Endothelial cell of umbilical vein (primary cell): ENCODE results near the gene ACO2. TPM values are rescaled to one million over a fixed set of nuclear protein-coding genes. Genes with fewer than 3 reads are reported as not detected.
A peak's percentile ranks its signal among the peaks of the same experiment; 100 is the strongest.

Experiments used
- BruUV-seq: library from RNA; stranded (reverse); fragments of 400-500 nt; replicated peaks from 2 replicates; lab custom pipeline; 2021; lab: Mats Ljungman, UMichigan
- CTCF ChIA-PET: fragments of 300-600, 350-600 bp; sonication (Branson Sonifier 250); formaldehyde crosslinking; loops from one replicate; lab custom pipeline; 2021; ENCODE audit warnings: antibody characterized with exemption, inconsistent platforms; lab: Charles Lee
- POLR2A ChIA-PET: fragments of 300-600, 350-600 bp; sonication (Branson Sonifier 250); formaldehyde crosslinking; loops from one replicate; lab custom pipeline; 2021; ENCODE audit warnings: antibody characterized with exemption, inconsistent platforms; lab: Charles Lee
- DNase-seq: peaks from one replicate; pipeline ENCODE4 v3.0.0-alpha.2; 2011; ENCODE audit warnings: low read depth, low spot score
- FAIRE-seq: peaks from 2 replicates; lab custom pipeline; 2011; peaks lifted over from hg19 to GRCh38; lab: Jason Lieb, UNC
- H2AFZ ChIP-seq: 2 replicates; pipeline ENCODE4 v1.6.0; 2012; ENCODE audit warnings: low read depth, low read length, control low read depth, inconsistent platforms
- H3K27ac ChIP-seq: 2 replicates; pipeline ENCODE4 v1.5.1; 2011; ENCODE audit warnings: low read depth, mild to moderate bottlenecking, control low read depth, low read length, moderate library complexity; ENCODE audit not compliant: insufficient read depth
- H3K27me3 ChIP-seq, 2 experiments: 2 replicates each; pipeline versions ENCODE4 v1.6.0 to v1.6.1; 2011; ENCODE audit warnings: low read length in 2 of 2, mixed read lengths in 1 of 2; ENCODE audit not compliant: control insufficient read depth in 2 of 2, insufficient read depth in 2 of 2
- H3K36me3 ChIP-seq, 2 experiments: 2 replicates in 1 of 2; 3 replicates in 1 of 2; pipeline ENCODE4 v1.5.1; 2011; ENCODE audit warnings: low read length in 2 of 2, mild to moderate bottlenecking in 1 of 2, moderate library complexity in 1 of 2; ENCODE audit not compliant: control insufficient read depth in 2 of 2, insufficient read depth in 2 of 2; ENCODE audit errors: extremely low read depth in 1 of 2
- H3K4me1 ChIP-seq: 3 replicates; pipeline ENCODE4 v1.5.1; 2011; ENCODE audit warnings: mild to moderate bottlenecking, low read length; ENCODE audit not compliant: control insufficient read depth, insufficient read depth; ENCODE audit errors: extremely low read depth
- H3K4me2 ChIP-seq: 2 replicates; pipeline ENCODE4 v1.6.1; 2011; ENCODE audit warnings: low read length, control low read depth, mixed read lengths; ENCODE audit not compliant: insufficient read depth
- H3K4me3 ChIP-seq, 3 experiments: fragments of 200-600 bp in 1 of 3; sonication (generic), shearing (Covaris generic) in 1 of 3; replicated peaks in 1 of 3; 2 replicates each; pipeline ENCODE4 v1.5.1; 2011 to 2016; ENCODE audit warnings: control low read depth in 3 of 3, low read length in 3 of 3, mild to moderate bottlenecking in 2 of 3, inconsistent platforms in 1 of 3, low read depth in 1 of 3, moderate library complexity in 1 of 3; ENCODE audit not compliant: insufficient read depth in 1 of 3
- H3K79me2 ChIP-seq: 2 replicates; pipeline ENCODE4 v1.6.0; 2012; ENCODE audit warnings: low read length, inconsistent platforms; ENCODE audit not compliant: control insufficient read depth, insufficient read depth
- H3K9ac ChIP-seq: replicated peaks from 2 replicates; pipeline ENCODE3; 2011; ENCODE audit warnings: low read length, control low read depth; ENCODE audit not compliant: insufficient read depth; ENCODE audit errors: extremely low read depth
- H3K9me1 ChIP-seq: replicated peaks from 3 replicates; pipeline ENCODE4 v1.6.0; 2011; ENCODE audit warnings: mild to moderate bottlenecking, low read length; ENCODE audit not compliant: control insufficient read depth, insufficient read depth; ENCODE audit errors: extremely low read depth
- H3K9me3 ChIP-seq: replicated peaks from 2 replicates; pipeline ENCODE4 v1.5.1; 2012; ENCODE audit warnings: low read length, inconsistent platforms; ENCODE audit not compliant: control insufficient read depth, insufficient read depth
- H4K20me1 ChIP-seq: replicated peaks from 2 replicates; pipeline ENCODE3; 2011; ENCODE audit warnings: mild to moderate bottlenecking, low read length; ENCODE audit not compliant: control insufficient read depth, insufficient read depth; ENCODE audit errors: extremely low read depth
- EZH2 ChIP-seq: IDR thresholded peaks from 2 replicates; pipeline ENCODE4 v1.6.1; 2012; ENCODE audit warnings: borderline replicate concordance, low read depth, mild to moderate bottlenecking, moderate library complexity, low read length, inconsistent platforms; ENCODE audit not compliant: severe bottlenecking
- FOS ChIP-seq: IDR thresholded peaks from 2 replicates; pipeline ENCODE4 v1.6.1; 2011; ENCODE audit warnings: mild to moderate bottlenecking, low read length, moderate library complexity, borderline replicate concordance; ENCODE audit not compliant: insufficient read depth
- GATA2 ChIP-seq: IDR thresholded peaks from 2 replicates; pipeline ENCODE4 v1.7.0; 2011; ENCODE audit warnings: low read depth, mild to moderate bottlenecking, moderate library complexity, mixed read lengths, low read length; ENCODE audit not compliant: insufficient read length, insufficient read depth
- JUN ChIP-seq: IDR thresholded peaks from 2 replicates; pipeline ENCODE4 v1.6.1; 2011; ENCODE audit warnings: borderline replicate concordance, low read depth; ENCODE audit not compliant: insufficient read length, insufficient read depth
- MYC ChIP-seq: IDR thresholded peaks from one replicate; pipeline ENCODE4 v1.6.1; 2011; ENCODE audit warnings: mild to moderate bottlenecking, low read depth, low read length
- POLR2A ChIP-seq: IDR thresholded peaks from 2 replicates; pipeline ENCODE4 v1.6.1; 2012; ENCODE audit warnings: low read depth, mild to moderate bottlenecking, control low read depth, low read length
- POLR2AphosphoS5 ChIP-seq: IDR thresholded peaks from 2 replicates; pipeline ENCODE4 v1.6.1; 2012; ENCODE audit warnings: low read depth, mild to moderate bottlenecking, control low read depth, low read length, moderate library complexity; ENCODE audit not compliant: insufficient read depth
- dilution Hi-C: fragments of 300-500 bp; cut with MboI; formaldehyde crosslinking; loops from one replicate; pipeline ENCODE4 v1.15.0; 2019; ENCODE audit warnings: low sequenced_read_pairs; ENCODE audit not compliant: extremely low pct_ligation_motif_present
- intact Hi-C: fragments of 100-400 bp; cut with micrococcal nuclease; formaldehyde crosslinking; loops from one replicate; pipeline ENCODE4 v1.10.0; 2022
- polyA plus RNA-seq, 4 experiments: library from polyadenylated mRNA; depleted of rRNA in 3 of 4; stranded (reverse) in 3 of 4; unstranded in 1 of 4; fragments of >200 nt; gene quantifications; 2 replicates each; pipeline versions ENCODE4 v1.2.1 to v1.2.3, GENCODE V29; 2011 to 2012; ENCODE audit warnings: missing spikeins in 1 of 4
- total RNA-seq: library from RNA; stranded (reverse); gene quantifications from 2 replicates; pipeline ENCODE4 v1.2.3, GENCODE V29; 2021
- TF ChIP-seq, protein P1 (sequence below), 2 donors: IDR thresholded peaks; 1 replicate in 1 of 2; 2 replicates in 1 of 2; pipeline ENCODE4 v1.5.1; 2011; ENCODE audit warnings: low read length in 2 of 2, mild to moderate bottlenecking in 2 of 2, moderate library complexity in 2 of 2, control low read depth in 1 of 2, inconsistent platforms in 1 of 2, low read depth in 1 of 2; ENCODE audit not compliant: insufficient read depth in 1 of 2; ENCODE audit errors: extremely low read depth in 1 of 2
- TF ChIP-seq, protein P2 (sequence below): IDR thresholded peaks from 2 replicates; pipeline ENCODE4 v1.6.1; 2011; ENCODE audit not compliant: insufficient read depth, insufficient read length

ACO2 gene
- total and polyA plus RNA-seq, 2 donors (not counting 3 experiments of a cell fraction or from before 2014, with no cell fraction given): 63.8 to 79.7 TPM

- no peaks in the 10 kb centered on the region for H3K79me2 ChIP-seq
- H3K9me1 ChIP-seq: no peaks in the 10 kb centered on the region
- no peak overlapping the region for H3K27ac ChIP-seq
- H2AFZ ChIP-seq: no peak overlapping the region
- H3K4me3 ChIP-seq: no peak overlapping the region
- intact Hi-C loops: no loop called here
- H3K4me1 ChIP-seq: peaks cover 11% of the 10 kb centered on the region
- FAIRE-seq (no peak), DNase-seq (peak; percentile 31)
- dilution Hi-C loops: no loop called here
- CTCF ChIA-PET: interaction anchor here (0.8 to 1.5 kb wide), 4 partner anchors 14 to 27 kb away, joined by 3 to 9 read pairs (median 5); partner anchors contain the start of genes PMM1 and POLR3H
- BruUV-seq: no TSS peak
- no peak overlapping the region for H3K9ac ChIP-seq
- no peaks in the 10 kb centered on the region for H3K36me3 ChIP-seq
- H3K27me3 ChIP-seq: peaks cover 0 to 8% of the 10 kb centered on the region in 2 experiments
- POLR2A ChIA-PET: no interaction called here
- H3K4me2 ChIP-seq: no peak overlapping the region
- no peaks in the 10 kb centered on the region for H4K20me1 ChIP-seq
- no peaks in the 10 kb centered on the region for H3K9me3 ChIP-seq
- TF ChIP-seq EZH2 (no peak), POLR2A (no peak), POLR2AphosphoS5 (no peak), GATA2 (no peak), JUN (peak; percentile 52), MYC (no peak), FOS (peak; percentile 71)
- TF ChIP-seq, protein P1, sequence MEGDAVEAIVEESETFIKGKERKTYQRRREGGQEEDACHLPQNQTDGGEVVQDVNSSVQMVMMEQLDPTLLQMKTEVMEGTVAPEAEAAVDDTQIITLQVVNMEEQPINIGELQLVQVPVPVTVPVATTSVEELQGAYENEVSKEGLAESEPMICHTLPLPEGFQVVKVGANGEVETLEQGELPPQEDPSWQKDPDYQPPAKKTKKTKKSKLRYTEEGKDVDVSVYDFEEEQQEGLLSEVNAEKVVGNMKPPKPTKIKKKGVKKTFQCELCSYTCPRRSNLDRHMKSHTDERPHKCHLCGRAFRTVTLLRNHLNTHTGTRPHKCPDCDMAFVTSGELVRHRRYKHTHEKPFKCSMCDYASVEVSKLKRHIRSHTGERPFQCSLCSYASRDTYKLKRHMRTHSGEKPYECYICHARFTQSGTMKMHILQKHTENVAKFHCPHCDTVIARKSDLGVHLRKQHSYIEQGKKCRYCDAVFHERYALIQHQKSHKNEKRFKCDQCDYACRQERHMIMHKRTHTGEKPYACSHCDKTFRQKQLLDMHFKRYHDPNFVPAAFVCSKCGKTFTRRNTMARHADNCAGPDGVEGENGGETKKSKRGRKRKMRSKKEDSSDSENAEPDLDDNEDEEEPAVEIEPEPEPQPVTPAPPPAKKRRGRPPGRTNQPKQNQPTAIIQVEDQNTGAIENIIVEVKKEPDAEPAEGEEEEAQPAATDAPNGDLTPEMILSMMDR (IDR thresholded peaks at IDR 0.05; ENCODE audit: extremely low read depth in 1 of 2, insufficient read depth in 1 of 2, low read depth in 1 of 2, low read length in 2 of 2): no peak
- TF ChIP-seq, protein P2, sequence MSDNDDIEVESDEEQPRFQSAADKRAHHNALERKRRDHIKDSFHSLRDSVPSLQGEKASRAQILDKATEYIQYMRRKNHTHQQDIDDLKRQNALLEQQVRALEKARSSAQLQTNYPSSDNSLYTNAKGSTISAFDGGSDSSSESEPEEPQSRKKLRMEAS: no peak
These were observed 94.3 kb downstream of the ACO2 start for GRCh38 chr22:41563051-41563711.
